Ishikawa (cell line): ENCODE measurements around the gene HDAC8.

Experiments
- CEBPB ChIP-seq: IDR thresholded peaks from 2 replicates; pipeline ENCODE4 v1.6.1; 2012
- CREB1 ChIP-seq: IDR thresholded peaks from 2 replicates; pipeline ENCODE4 v1.6.1; 2012; ENCODE audit warnings: low read depth
- EGR1 ChIP-seq: IDR thresholded peaks from 2 replicates; pipeline ENCODE4 v1.6.1; 2012
- EP300 ChIP-seq: IDR thresholded peaks from 2 replicates; pipeline ENCODE4 v1.6.1; 2012; ENCODE audit warnings: borderline replicate concordance
- FOXM1 ChIP-seq: IDR thresholded peaks from 2 replicates; pipeline ENCODE4 v1.6.1; 2012; ENCODE audit warnings: low read depth, borderline replicate concordance
- NFIC ChIP-seq: IDR thresholded peaks from 2 replicates; pipeline ENCODE4 v1.6.1; 2012
- RAD21 ChIP-seq: IDR thresholded peaks from 2 replicates; pipeline ENCODE4 v1.6.1; 2012; ENCODE audit warnings: low read depth
- TAF1 ChIP-seq: IDR thresholded peaks from 2 replicates; pipeline ENCODE4 v1.6.1; 2012; ENCODE audit warnings: low read depth, mild to moderate bottlenecking
- TCF12 ChIP-seq: IDR thresholded peaks from 2 replicates; pipeline ENCODE4 v1.6.1; 2012; ENCODE audit warnings: low read depth
- TEAD4 ChIP-seq: IDR thresholded peaks from 2 replicates; pipeline ENCODE4 v1.6.1; 2012
- YY1 ChIP-seq: IDR thresholded peaks from 2 replicates; pipeline ENCODE4 v1.6.1; 2012; ENCODE audit warnings: low read depth
- ZBTB7A ChIP-seq: IDR thresholded peaks from 2 replicates; pipeline ENCODE4 v1.6.1; 2012; ENCODE audit warnings: low read depth
- TF ChIP-seq, protein P1 (sequence below): IDR thresholded peaks from 2 replicates; pipeline ENCODE4 v1.6.1; 2012; ENCODE audit warnings: low read depth, mild to moderate bottlenecking
- TF ChIP-seq, protein P2 (sequence below): IDR thresholded peaks from 2 replicates; pipeline ENCODE4 v1.6.1; 2012
- TF ChIP-seq, protein P3 (sequence below): IDR thresholded peaks from 2 replicates; pipeline ENCODE4 v1.6.1; 2012

HDAC8 gene

DNA sequence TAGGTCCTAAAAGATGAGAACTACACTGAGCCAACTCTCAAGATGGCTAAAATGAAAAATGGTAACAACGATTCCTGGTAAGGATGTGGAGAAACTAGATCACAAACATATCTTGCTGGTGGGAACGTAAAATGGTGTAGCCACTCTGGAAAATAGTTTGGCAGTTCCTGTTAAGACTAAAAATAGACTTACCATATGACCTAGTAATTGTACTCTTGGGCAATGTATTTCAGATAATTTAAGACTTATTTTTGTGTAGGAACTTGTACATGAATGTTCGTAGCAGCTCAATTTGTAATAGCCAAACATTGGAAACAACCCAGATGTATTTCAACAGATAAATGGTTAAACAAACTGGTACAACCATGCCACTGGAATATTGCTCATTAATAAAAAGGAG is 106.2 kb downstream of the HDAC8 start:
- TF ChIP-seq TEAD4 (no peak), CREB1 (no peak), YY1 (no peak), TCF12 (no peak), ZBTB7A (no peak)

DNA sequence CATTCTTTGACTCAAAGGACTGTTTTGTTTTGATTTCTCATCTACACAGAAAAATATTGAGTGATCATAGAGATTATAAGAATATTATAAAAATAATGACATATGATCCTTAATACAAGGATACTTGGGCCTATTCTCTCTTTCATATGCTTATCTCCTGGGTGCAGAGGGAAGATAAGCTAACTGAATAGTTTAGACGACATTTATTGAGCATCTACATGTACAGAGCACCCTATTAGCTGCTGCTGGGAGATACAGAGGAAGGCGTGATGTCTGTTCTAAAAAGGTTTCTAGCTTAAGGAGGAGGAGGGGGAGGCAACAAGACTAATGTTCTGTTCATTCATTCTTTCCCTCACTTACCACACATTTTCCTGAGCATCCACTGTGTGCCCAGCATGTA is 106.8 kb downstream of the HDAC8 start:
- TF ChIP-seq NFIC (no peak), CEBPB (no peak), YY1 (no peak), CREB1 (no peak), ZBTB7A (no peak), FOXM1 (no peak), TAF1 (no peak), EP300 (no peak)
- TF ChIP-seq, protein P1, sequence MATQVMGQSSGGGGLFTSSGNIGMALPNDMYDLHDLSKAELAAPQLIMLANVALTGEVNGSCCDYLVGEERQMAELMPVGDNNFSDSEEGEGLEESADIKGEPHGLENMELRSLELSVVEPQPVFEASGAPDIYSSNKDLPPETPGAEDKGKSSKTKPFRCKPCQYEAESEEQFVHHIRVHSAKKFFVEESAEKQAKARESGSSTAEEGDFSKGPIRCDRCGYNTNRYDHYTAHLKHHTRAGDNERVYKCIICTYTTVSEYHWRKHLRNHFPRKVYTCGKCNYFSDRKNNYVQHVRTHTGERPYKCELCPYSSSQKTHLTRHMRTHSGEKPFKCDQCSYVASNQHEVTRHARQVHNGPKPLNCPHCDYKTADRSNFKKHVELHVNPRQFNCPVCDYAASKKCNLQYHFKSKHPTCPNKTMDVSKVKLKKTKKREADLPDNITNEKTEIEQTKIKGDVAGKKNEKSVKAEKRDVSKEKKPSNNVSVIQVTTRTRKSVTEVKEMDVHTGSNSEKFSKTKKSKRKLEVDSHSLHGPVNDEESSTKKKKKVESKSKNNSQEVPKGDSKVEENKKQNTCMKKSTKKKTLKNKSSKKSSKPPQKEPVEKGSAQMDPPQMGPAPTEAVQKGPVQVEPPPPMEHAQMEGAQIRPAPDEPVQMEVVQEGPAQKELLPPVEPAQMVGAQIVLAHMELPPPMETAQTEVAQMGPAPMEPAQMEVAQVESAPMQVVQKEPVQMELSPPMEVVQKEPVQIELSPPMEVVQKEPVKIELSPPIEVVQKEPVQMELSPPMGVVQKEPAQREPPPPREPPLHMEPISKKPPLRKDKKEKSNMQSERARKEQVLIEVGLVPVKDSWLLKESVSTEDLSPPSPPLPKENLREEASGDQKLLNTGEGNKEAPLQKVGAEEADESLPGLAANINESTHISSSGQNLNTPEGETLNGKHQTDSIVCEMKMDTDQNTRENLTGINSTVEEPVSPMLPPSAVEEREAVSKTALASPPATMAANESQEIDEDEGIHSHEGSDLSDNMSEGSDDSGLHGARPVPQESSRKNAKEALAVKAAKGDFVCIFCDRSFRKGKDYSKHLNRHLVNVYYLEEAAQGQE, result no peak
- TF ChIP-seq, protein P2, sequence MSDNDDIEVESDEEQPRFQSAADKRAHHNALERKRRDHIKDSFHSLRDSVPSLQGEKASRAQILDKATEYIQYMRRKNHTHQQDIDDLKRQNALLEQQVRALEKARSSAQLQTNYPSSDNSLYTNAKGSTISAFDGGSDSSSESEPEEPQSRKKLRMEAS, result no peak
- TF ChIP-seq, protein P3, sequence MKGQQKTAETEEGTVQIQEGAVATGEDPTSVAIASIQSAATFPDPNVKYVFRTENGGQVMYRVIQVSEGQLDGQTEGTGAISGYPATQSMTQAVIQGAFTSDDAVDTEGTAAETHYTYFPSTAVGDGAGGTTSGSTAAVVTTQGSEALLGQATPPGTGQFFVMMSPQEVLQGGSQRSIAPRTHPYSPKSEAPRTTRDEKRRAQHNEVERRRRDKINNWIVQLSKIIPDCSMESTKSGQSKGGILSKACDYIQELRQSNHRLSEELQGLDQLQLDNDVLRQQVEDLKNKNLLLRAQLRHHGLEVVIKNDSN, result no peak

DNA sequence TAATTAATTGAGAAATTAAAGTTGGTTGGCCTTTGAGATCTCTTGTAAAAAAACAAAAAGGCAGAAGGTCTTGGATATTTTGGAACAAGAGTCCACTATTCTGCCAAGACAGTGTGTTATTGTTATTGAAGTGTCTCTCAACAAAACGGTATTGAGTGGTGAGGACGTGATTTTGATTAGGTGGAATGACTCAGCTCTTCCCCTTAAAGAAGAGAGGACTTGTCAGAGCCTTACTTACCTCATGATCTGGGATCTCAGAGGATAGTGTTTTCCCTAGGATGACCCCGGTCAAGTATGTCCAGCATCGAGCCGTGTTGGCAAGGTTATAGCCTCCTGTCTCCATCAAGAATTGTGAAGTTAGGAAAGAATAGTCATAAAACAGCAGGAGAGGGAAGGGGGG is 110.9 kb downstream of the HDAC8 start:
- TF ChIP-seq RAD21, result no peak
- TF ChIP-seq TEAD4, result no peak
- TF ChIP-seq, protein P3, result no peak
- TF ChIP-seq TAF1, result no peak
- no peak for TF ChIP-seq CEBPB
- TF ChIP-seq NFIC, result no peak
- TF ChIP-seq FOXM1, result no peak
- TF ChIP-seq, protein P2, result no peak
- no peak for TF ChIP-seq EGR1
- TF ChIP-seq EP300, result no peak
- no peak for TF ChIP-seq TCF12
- no peak for TF ChIP-seq ZBTB7A
- TF ChIP-seq, protein P1, result no peak

DNA sequence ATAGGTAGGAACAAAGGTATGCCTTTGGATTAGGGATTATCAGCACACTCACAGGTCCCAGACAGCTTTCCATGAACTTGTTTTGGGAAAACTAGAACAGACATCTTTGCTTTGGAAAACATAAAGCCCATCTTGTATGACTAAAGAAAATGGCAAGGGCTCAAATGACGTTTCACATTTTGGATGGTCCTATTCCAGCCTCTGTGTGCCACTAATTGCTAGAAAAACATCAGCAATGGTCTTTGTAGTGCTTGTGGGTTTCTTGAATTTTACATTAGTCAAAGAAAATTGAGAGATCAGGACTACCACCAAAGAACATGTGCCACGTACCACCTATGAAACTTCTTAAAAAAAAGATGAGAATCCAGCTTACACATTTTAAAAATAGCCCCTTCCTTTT is 111.4 kb downstream of the HDAC8 start:
- TF ChIP-seq TAF1 (no peak), ZBTB7A (no peak), RAD21 (no peak), TCF12 (no peak), FOXM1 (no peak), EGR1 (no peak), CEBPB (no peak), CREB1 (no peak), TEAD4 (no peak), NFIC (no peak), EP300 (no peak), YY1 (no peak)
- TF ChIP-seq, protein P1, result no peak
- TF ChIP-seq, protein P2, result no peak
- TF ChIP-seq, protein P3, result no peak
